Measurements from ENCODE around the gene ZNF774. TPM values are rescaled to one million over a fixed set of nuclear protein-coding genes. Genes with fewer than 3 reads are reported as not detected.
A peak's percentile ranks its signal among the peaks of the same experiment; 100 is the strongest.

Gene ZNF774
- total RNA-seq, 2 donors from 2014 or later, result 2.5 to 3.6 TPM

GRCh38 chr15:90362936-90363212 lies 10.8 kb downstream of the ZNF774 start:
- Mint-ChIP-seq H3K4me1 (peaks cover 20% of the 10 kb centered on the region), H3K9me3 (peaks cover 18% of the 10 kb centered on the region), H3K27ac (peak overlapping the region; percentile 45), H3K36me3 (ENCODE audit: low read depth) (peaks cover 20% of the 10 kb centered on the region), H3K27me3 (ENCODE audit: insufficient read depth) (peaks cover 7% of the 10 kb centered on the region), H3K4me3 (no peak overlapping the region)
- no peak overlapping the region for H3K4me3 ChIP-seq (ENCODE audit: low read length)
- H3K36me3 ChIP-seq (ENCODE audit: control insufficient read depth, insufficient read depth, low read length), result no peaks in the 10 kb centered on the region
- H3K9ac ChIP-seq (ENCODE audit: extremely low read depth, low read length, poor library complexity, severe bottlenecking), result no peak overlapping the region
- TF ChIP-seq CTCF (conservative IDR thresholded peaks at IDR 0.05), result no peak
- H3K27me3 ChIP-seq (ENCODE audit: control insufficient read depth, insufficient read depth, low read length, poor library complexity, severe bottlenecking), result no peaks in the 10 kb centered on the region
- H3K27ac ChIP-seq (ENCODE audit: low read depth, low read length), result no peak overlapping the region
- H3K4me1 ChIP-seq (ENCODE audit: control insufficient read depth, insufficient read depth, low read length), result no peaks in the 10 kb centered on the region
- no peaks in the 10 kb centered on the region for H3K9me3 ChIP-seq (ENCODE audit: control insufficient read depth, low read length)
- DNase-seq, result peak; percentile 49
- WGBS, 2 experiments (ENCODE audit: insufficient coverage in 1 of 2, insufficient read length in 1 of 2), result 54 to 79% methylated on average over 2 of the region's 2 CpGs

DNA sequence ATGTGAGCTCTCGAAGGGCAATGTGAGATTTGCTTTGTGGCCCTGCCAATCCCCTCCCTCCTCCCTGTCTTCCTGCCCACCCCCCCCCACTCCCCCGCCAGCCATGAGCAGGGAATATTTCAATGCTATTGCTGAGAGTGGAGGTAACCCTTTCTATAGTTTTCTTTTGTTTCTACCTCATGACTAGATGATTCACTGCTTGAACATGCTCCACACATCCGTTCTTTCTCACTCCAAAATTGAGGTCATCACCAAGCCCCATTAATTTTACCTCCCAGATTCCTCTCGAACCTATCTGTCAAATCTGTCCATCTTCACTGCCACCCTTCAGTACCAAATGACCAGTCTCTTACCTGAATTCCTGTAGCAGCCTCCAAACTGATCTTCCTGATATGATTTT lies 12.2 kb downstream of the ZNF774 start:
- H3K27me3 ChIP-seq (ENCODE audit: control insufficient read depth, insufficient read depth, low read length, poor library complexity, severe bottlenecking), result no peaks in the 10 kb centered on the region
- TF ChIP-seq CTCF (conservative IDR thresholded peaks at IDR 0.05), result no peak
- Mint-ChIP-seq H3K9me3 (peaks cover 12% of the 10 kb centered on the region), H3K4me3 (no peak overlapping the region), H3K4me1 (peaks cover 14% of the 10 kb centered on the region), H3K36me3 (ENCODE audit: low read depth) (peaks cover 17% of the 10 kb centered on the region), H3K27ac (no peak overlapping the region), H3K27me3 (ENCODE audit: insufficient read depth) (peaks cover 7% of the 10 kb centered on the region)
- H3K9ac ChIP-seq (ENCODE audit: extremely low read depth, low read length, poor library complexity, severe bottlenecking), result no peak overlapping the region
- no peaks in the 10 kb centered on the region for H3K36me3 ChIP-seq (ENCODE audit: control insufficient read depth, insufficient read depth, low read length)
- H3K9me3 ChIP-seq (ENCODE audit: control insufficient read depth, low read length), result no peaks in the 10 kb centered on the region
- H3K4me3 ChIP-seq (ENCODE audit: low read length), result no peak overlapping the region
- no peak for DNase-seq
- 92 to 95% methylated on average over 2 of the region's 4 CpGs for WGBS, 2 experiments (ENCODE audit: insufficient coverage in 1 of 2, insufficient read length in 1 of 2)
- H3K27ac ChIP-seq (ENCODE audit: low read depth, low read length), result no peak overlapping the region
- no peaks in the 10 kb centered on the region for H3K4me1 ChIP-seq (ENCODE audit: control insufficient read depth, insufficient read depth, low read length)

- peaks cover 3% of the 10 kb centered on the region for H3K27me3 Mint-ChIP-seq (ENCODE audit: insufficient read depth)
- H3K9me3 ChIP-seq (ENCODE audit: control insufficient read depth, low read length), result no peaks in the 10 kb centered on the region
- H3K9ac ChIP-seq (ENCODE audit: extremely low read depth, low read length, poor library complexity, severe bottlenecking), result no peak overlapping the region
- H3K4me1 ChIP-seq (ENCODE audit: control insufficient read depth, insufficient read depth, low read length), result no peaks in the 10 kb centered on the region
- H3K4me3 ChIP-seq (ENCODE audit: low read length), result no peak overlapping the region
- H3K9me3 Mint-ChIP-seq, result peaks cover 6% of the 10 kb centered on the region
- H3K4me1 Mint-ChIP-seq, result peaks cover 14% of the 10 kb centered on the region
- no peak overlapping the region for H3K27ac Mint-ChIP-seq
- H3K27me3 ChIP-seq (ENCODE audit: control insufficient read depth, insufficient read depth, low read length, poor library complexity, severe bottlenecking), result no peaks in the 10 kb centered on the region
- H3K36me3 ChIP-seq (ENCODE audit: control insufficient read depth, insufficient read depth, low read length), result no peaks in the 10 kb centered on the region
- TF ChIP-seq CTCF (conservative IDR thresholded peaks at IDR 0.05), result no peak
- no peak overlapping the region for H3K4me3 Mint-ChIP-seq
- WGBS, 2 experiments (ENCODE audit: insufficient coverage in 1 of 2, insufficient read length in 1 of 2), result 95 to 96% methylated on average over 14 to 15 of the region's 15 CpGs
- no peak for DNase-seq
- H3K27ac ChIP-seq (ENCODE audit: low read depth, low read length), result no peak overlapping the region
- peaks cover 6% of the 10 kb centered on the region for H3K36me3 Mint-ChIP-seq (ENCODE audit: low read depth)
Observed at GRCh38 chr15:90365414-90366055, 13.5 kb downstream of the ZNF774 start.
